ENCODE results near the gene TNFSF4.
"Not testable (repeated sequence)": the region's sequence is repeated elsewhere in the genome, so short reads cannot be mapped to it uniquely, and the experiment has no call there.

Gene TNFSF4

GRCh38 chr1:173175514-173176145 is 31.5 kb downstream of the TNFSF4 start:
- DNase-seq = no peak
- intact Hi-C loops (cut with DNase I) = no loop called here

GRCh38 chr1:173173388-173173787 is 33.7 kb downstream of the TNFSF4 start:
- intact Hi-C loops (cut with DNase I) = no loop called here
- DNase-seq = no peak

- DNase-seq = no peak
- intact Hi-C loops (cut with DNase I) = no loop called here
Measured at GRCh38 chr1:173171152-173171551, 36.0 kb downstream of the TNFSF4 start.

GRCh38 chr1:173168941-173169340 is 38.2 kb downstream of the TNFSF4 start:
- intact Hi-C loops (cut with DNase I) = no loop called here
- DNase-seq = no peak

GRCh38 chr1:173164686-173165085 is 42.4 kb downstream of the TNFSF4 start:
- intact Hi-C loops (cut with DNase I) = no loop called here
- DNase-seq = no peak

- no peak for DNase-seq
- intact Hi-C loops (cut with DNase I) = no loop called here
Measured at GRCh38 chr1:173164178-173164577, 43.0 kb downstream of the TNFSF4 start.

- intact Hi-C loops (cut with DNase I) = no loop called here
- no peak for DNase-seq
Measured at GRCh38 chr1:173163222-173163621, 43.9 kb downstream of the TNFSF4 start.

GRCh38 chr1:173162601-173163000 is 44.5 kb downstream of the TNFSF4 start:
- no peak for DNase-seq
- intact Hi-C loops (cut with DNase I) = no loop called here

GRCh38 chr1:173161510-173162221 is 45.5 kb downstream of the TNFSF4 start:
- DNase-seq = no peak
- intact Hi-C loops (cut with DNase I) = no loop called here

GRCh38 chr1:173153964-173154363 is 53.2 kb downstream of the TNFSF4 start:
- DNase-seq; intact Hi-C loops (cut with DNase I): not testable (repeated sequence)

GRCh38 chr1:173153503-173153902 is 53.6 kb downstream of the TNFSF4 start:
- intact Hi-C loops (cut with DNase I) = no loop called here
- no peak for DNase-seq

- intact Hi-C loops (cut with DNase I) = no loop called here
Measured at GRCh38 chr1:173152598-173152997, 54.5 kb downstream of the TNFSF4 start.

GRCh38 chr1:173150795-173151194 is 56.3 kb downstream of the TNFSF4 start:
- DNase-seq = no peak
- intact Hi-C loops (cut with DNase I) = no loop called here

More at GRCh38 chr1:173152598-173152997, 54.5 kb downstream of the TNFSF4 start:
- DNase-seq = peak in 2 of 42 donors; percentile 5 to 21

- intact Hi-C loops (cut with DNase I) = no loop called here
- DNase-seq = no peak
Measured at GRCh38 chr1:173149887-173150286, 57.2 kb downstream of the TNFSF4 start.

- DNase-seq = no peak
- intact Hi-C loops (cut with DNase I) = no loop called here
Measured at GRCh38 chr1:173148971-173149370, 58.2 kb downstream of the TNFSF4 start.

- intact Hi-C loops (cut with DNase I) = no loop called here
- no peak for DNase-seq
Measured at GRCh38 chr1:173148545-173148944, 58.6 kb downstream of the TNFSF4 start.

- intact Hi-C loops (cut with DNase I) = no loop called here
- no peak for DNase-seq
Measured at GRCh38 chr1:173140733-173141132, 66.4 kb downstream of the TNFSF4 start.

GRCh38 chr1:173139706-173140105 is 67.4 kb downstream of the TNFSF4 start:
- intact Hi-C loops (cut with DNase I) = no loop called here
- no peak for DNase-seq

GRCh38 chr1:173137107-173137706 is 69.9 kb downstream of the TNFSF4 start:
- intact Hi-C loops (cut with DNase I) = no loop called here
- no peak for DNase-seq

GRCh38 chr1:173134800-173135199 is 72.3 kb downstream of the TNFSF4 start:
- intact Hi-C loops (cut with DNase I) = no loop called here
- DNase-seq = no peak

GRCh38 chr1:173134029-173134428 is 73.1 kb downstream of the TNFSF4 start:
- no peak for DNase-seq
- intact Hi-C loops (cut with DNase I) = no loop called here
